ENCODE data around the gene ERG28.

DNA sequence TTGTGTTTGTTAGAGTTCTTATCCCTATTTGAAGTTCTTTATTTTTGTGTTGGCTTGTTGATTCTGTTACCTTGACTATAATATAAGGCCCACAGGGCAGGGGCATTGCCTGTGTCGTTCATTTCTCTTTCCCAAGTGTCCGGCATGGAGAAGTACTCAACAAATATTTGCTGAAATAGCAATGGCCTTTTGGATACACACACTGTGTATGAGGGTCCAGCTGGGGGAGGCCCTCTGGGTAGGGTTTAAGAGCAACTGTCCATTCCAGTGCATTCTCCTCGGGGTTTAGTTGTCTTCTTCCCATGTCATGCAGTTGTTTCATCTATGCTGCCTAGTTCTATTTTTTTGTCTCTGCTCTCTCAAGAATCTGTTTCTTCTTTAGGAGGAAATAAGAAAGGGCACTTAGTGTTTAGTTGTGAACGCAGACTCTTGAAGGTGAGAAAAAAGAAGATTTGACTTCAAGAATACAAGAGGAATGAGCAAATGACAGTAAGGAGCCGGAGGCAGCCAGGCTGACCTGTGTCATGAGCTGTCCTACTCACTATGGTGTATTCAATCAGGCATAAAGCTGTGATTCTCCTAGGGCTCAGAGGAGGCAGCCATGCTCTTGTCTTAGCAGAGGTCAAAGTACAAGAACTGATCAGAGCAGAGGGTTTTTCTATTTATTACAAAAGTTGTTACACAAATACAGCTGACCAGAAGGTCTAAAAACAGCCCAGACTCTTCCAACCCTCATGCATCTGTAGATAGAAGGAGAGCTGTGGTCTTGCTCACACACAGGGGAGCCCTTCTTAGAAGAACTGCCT, 10.2 kb downstream of the ERG28 start:
- TF ChIP-seq, protein P1, sequence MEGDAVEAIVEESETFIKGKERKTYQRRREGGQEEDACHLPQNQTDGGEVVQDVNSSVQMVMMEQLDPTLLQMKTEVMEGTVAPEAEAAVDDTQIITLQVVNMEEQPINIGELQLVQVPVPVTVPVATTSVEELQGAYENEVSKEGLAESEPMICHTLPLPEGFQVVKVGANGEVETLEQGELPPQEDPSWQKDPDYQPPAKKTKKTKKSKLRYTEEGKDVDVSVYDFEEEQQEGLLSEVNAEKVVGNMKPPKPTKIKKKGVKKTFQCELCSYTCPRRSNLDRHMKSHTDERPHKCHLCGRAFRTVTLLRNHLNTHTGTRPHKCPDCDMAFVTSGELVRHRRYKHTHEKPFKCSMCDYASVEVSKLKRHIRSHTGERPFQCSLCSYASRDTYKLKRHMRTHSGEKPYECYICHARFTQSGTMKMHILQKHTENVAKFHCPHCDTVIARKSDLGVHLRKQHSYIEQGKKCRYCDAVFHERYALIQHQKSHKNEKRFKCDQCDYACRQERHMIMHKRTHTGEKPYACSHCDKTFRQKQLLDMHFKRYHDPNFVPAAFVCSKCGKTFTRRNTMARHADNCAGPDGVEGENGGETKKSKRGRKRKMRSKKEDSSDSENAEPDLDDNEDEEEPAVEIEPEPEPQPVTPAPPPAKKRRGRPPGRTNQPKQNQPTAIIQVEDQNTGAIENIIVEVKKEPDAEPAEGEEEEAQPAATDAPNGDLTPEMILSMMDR (conservative IDR thresholded peaks at IDR 0.05): no peak
- no peak for TF ChIP-seq ZFX (IDR thresholded peaks at IDR 0.05)

Data from C4-2B (cell line).